ENCODE data around the gene TMEM154. TPM values are rescaled to one million over a fixed set of nuclear protein-coding genes. Genes with fewer than 3 reads are reported as not detected.

Gene TMEM154
- 1 to 10 TPM in 1 of 3 donors, under 1 TPM in 2; 0.33 to 1.4 (median 0.70) TPM for polyA plus RNA-seq (ENCODE audit: insufficient read length in 3 of 3)
- long read RNA-seq, donor 1: 0 reads
- long read RNA-seq, donor 2: 0 reads
- long read RNA-seq, donor 3, full-length matches to known transcripts: 1 of 1 reads
- long read RNA-seq, donor 3, partial matches to known transcripts: 0 of 1 reads
- long read RNA-seq, donor 3, other reads (novel, unspliced or antisense): 0 of 1 reads
- long read RNA-seq, donor 4, full-length matches to known transcripts: 1 of 1 reads
- long read RNA-seq, donor 4, partial matches to known transcripts: 0 of 1 reads
- long read RNA-seq, donor 4, other reads (novel, unspliced or antisense): 0 of 1 reads
- long read RNA-seq, donor 5: 0 reads
- long read RNA-seq, donor 6: 0 reads
- long read RNA-seq, donor 7: 0 reads
- long read RNA-seq, donor 8: 0 reads
- long read RNA-seq, donor 9: 0 reads
- long read RNA-seq, donor 10: 0 reads
- long read RNA-seq, donor 11: 0 reads
- long read RNA-seq, donor 12: 0 reads
- long read RNA-seq, donor 13: 0 reads
- long read RNA-seq, donor 14: 0 reads
- long read RNA-seq, donor 15: 0 reads
- long read RNA-seq, donor 16, full-length matches to known transcripts: 1 of 1 reads
- long read RNA-seq, donor 16, partial matches to known transcripts: 0 of 1 reads
- long read RNA-seq, donor 16, other reads (novel, unspliced or antisense): 0 of 1 reads

DNA sequence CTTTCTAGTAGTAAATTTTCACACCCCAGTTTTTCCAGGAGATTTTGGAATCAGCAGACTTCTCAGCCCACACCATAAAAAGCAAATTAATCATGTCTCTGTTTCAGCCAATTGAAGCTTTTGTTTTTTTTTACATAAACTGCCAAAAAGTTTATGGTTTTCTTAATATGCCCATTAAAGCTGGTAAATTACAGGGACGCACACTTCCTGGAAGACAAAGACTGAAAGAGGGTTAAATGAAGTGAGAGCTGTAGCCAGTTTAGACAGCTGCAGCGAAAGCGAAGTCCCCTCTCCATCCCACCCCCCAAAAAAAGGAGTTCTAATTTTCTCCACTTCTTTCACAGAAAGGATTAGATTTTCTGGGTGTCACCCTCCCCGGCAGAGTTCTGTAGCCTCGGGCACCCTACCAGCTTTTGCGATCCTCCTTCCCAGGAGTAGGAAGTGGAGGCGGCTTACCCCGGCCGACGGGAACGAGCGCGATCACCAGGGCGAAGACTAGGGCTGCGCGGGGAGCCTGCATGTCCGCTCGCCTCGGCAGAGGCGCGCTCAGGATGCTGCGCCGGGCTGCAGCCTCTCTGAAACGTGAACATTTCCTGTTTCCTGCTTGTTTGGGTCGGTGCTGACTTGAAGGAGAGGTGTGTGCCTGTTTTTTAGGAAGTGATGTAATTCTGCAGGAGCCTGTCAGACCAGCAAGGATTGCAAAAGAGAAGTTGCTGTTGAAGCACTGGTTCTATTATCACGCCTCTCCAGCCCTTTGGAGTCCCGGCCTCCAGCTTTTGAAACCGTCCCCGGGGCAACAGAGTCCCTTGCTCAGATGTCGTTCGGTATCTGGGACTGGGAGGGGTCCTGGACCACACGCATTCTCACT is at the start of gene TMEM154:
TSS of gene TMEM154 (minus strand) at position 584 of the 868 bp plus-strand sequence. CDS start at position 520, 64 bp downstream.
- peak; percentile 20 to 44 (median 34) for DNase-seq (ENCODE audit: extremely low read depth in 1 of 11, low read depth in 9 of 11, low spot score in 4 of 11)

GRCh38 chr4:152729466-152729865 is 49.7 kb upstream of the TMEM154 start:
- DNase-seq (ENCODE audit: extremely low read depth in 1 of 11, low read depth in 9 of 11, low spot score in 4 of 11): no peak

DNA sequence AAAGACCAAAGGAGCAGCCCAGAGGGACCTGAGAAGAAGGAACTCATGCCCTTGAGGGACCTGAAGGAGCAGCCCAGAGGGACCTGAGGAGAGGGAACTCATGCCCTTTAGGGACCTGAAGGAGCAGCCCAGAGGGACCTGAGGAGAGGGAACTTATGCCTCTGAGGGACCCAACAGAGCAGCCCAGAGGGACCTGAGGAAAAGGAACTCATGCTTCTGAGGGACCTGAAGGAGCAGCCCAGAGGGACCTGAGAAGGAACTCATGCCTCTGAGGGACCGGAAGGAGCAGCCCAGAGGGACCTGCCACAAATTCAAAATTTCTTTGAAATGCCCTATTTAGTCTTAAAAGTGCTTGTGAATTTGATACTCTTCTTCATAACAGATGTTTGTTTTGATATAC is 48.5 kb upstream of the TMEM154 start:
- no peak for DNase-seq (ENCODE audit: extremely low read depth in 1 of 11, low read depth in 9 of 11, low spot score in 4 of 11)

- no peak for DNase-seq (ENCODE audit: extremely low read depth in 1 of 11, low read depth in 9 of 11, low spot score in 4 of 11)
Measured at GRCh38 chr4:152727784-152728183, 48.0 kb upstream of the TMEM154 start.

DNA sequence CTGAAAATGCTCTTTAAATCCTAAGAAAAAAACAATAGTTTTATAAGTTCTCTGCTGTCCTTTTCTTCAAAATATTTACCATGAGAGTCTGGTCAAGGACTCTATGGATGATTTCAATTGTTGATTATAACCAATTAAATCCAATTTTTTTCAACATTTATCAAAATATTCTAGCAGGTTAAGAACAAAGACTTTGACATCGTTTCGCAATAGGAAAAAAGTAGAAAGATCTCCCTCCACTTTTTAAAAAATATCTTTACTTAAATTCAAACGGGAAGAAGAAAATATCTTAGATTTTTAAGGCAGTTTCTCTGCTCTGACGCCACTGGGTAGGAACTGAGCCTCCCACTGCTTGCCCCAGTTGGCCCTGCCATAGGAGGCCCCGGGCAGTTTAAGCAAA is 44.7 kb upstream of the TMEM154 start:
- DNase-seq (ENCODE audit: extremely low read depth in 1 of 11, low read depth in 9 of 11, low spot score in 4 of 11): no peak

GRCh38 chr4:152723236-152723635 is 43.4 kb upstream of the TMEM154 start:
- no peak for DNase-seq (ENCODE audit: extremely low read depth in 1 of 11, low read depth in 9 of 11, low spot score in 4 of 11)

- DNase-seq (ENCODE audit: extremely low read depth in 1 of 11, low read depth in 9 of 11, low spot score in 4 of 11): no peak
Measured at GRCh38 chr4:152719801-152720556, 40.2 kb upstream of the TMEM154 start.

DNA sequence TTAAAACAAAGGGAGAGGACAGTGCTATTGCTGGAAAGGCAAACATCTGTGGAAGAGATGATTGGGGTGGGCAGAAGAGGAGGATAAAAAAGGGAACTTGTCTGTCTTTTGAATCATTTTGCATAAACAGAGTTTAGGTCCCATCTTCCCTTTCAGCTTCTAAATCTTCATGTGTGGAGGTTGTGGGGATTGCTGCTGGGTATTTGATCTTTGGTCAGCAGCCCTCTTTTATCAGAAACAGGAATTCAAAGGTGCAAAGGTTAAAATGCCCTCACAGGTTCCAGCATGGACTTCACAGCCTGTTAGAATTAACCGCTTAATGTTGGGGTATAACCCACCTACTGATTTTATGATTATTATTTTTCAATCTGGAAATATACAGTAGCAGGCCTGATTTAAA is 39.5 kb upstream of the TMEM154 start:
- no peak for DNase-seq (ENCODE audit: extremely low read depth in 1 of 11, low read depth in 9 of 11, low spot score in 4 of 11)

DNA sequence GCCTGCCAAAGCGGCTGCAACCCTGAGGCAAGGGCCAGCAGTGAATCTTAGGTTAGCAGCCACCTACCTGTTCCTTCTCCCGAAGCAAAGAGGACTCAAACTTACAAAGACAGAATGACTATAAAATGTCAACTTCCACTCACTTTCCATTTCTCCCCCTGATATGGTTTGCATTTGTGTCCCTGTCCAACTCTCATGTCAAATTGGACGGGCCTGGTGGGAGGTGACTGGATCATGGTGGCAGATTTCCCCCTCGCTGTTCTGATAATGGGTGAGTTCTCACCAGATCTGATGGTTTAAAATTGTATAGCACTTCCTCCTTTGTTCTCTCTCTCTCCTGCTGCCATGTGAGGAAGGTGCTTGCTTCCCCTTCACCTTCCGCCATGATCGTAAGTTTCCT is 35.3 kb upstream of the TMEM154 start:
- DNase-seq (ENCODE audit: extremely low read depth in 1 of 11, low read depth in 9 of 11, low spot score in 4 of 11): no peak

GRCh38 chr4:152713951-152714705 is 34.3 kb upstream of the TMEM154 start:
- DNase-seq (ENCODE audit: extremely low read depth in 1 of 11, low read depth in 9 of 11, low spot score in 4 of 11): no peak

GRCh38 chr4:152709675-152710438 is 30.1 kb upstream of the TMEM154 start:
- DNase-seq (ENCODE audit: extremely low read depth in 1 of 11, low read depth in 9 of 11, low spot score in 4 of 11): no peak

GRCh38 chr4:152708796-152709195 is 29.0 kb upstream of the TMEM154 start:
- no peak for DNase-seq (ENCODE audit: extremely low read depth in 1 of 11, low read depth in 9 of 11, low spot score in 4 of 11)

GRCh38 chr4:152708361-152708760 is 28.6 kb upstream of the TMEM154 start:
- no peak for DNase-seq (ENCODE audit: extremely low read depth in 1 of 11, low read depth in 9 of 11, low spot score in 4 of 11)

DNA sequence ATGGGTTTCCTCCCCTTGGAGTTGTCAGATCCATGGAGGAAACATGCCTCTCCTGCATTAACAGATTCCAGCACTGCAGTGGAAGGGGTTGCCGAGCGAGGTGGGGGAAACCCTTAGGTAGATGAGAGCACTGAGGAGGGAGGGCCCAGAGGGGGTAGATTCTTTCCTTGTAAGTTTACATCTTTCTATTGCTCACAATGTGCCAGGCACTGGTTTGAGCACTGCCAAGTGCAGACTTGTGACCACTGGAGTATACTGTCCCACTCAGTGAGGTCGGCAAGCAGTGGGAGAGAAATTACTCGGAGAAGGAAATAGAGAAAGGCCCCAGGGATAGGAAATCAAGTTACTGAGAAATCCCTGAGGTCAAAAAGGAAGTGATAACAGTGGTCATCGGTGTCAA is 27.8 kb upstream of the TMEM154 start:
- no peak for DNase-seq (ENCODE audit: extremely low read depth in 1 of 11, low read depth in 9 of 11, low spot score in 4 of 11)

- DNase-seq (ENCODE audit: extremely low read depth in 1 of 11, low read depth in 9 of 11, low spot score in 4 of 11): no peak
Measured at GRCh38 chr4:152705903-152706302, 26.1 kb upstream of the TMEM154 start.

DNA sequence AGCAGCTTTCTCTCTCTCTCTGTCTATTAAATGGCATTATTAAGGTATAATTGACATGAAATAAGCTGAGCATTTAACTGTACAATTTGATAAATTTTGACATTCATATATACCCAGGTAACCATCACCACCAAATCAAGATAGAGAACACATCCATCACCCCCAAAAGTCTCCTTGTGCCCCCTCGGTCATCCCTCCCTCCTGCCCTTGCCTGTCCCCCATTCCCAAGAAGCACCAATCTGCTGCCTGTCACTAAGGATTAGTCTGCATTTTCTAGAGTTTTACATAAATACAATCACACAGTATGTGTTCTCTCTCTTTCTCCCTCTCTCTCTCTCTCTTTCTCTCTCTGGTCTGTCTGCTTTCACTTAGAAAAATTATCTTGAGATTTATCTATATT is 25.0 kb upstream of the TMEM154 start:
- DNase-seq (ENCODE audit: extremely low read depth in 1 of 11, low read depth in 9 of 11, low spot score in 4 of 11): no peak

DNA sequence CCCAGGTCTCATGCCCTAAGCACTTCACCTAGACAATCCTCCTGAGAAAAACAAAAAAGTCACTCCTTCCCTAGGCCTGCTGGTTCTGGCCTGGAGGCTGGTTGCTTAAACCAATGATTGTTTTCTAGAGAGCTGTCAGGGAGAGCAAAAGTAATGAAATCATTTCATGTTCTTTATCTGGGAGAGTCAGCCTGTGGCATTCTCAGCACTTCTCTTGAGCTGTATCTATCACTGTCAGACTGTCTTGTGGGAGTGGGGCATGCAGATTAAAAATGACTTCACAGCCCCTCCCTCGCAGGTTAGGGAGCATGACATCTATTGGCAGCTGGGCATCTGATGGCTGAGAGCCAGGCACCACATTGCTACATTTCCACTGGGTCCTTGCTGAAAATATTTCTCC is 20.4 kb upstream of the TMEM154 start:
- DNase-seq (ENCODE audit: extremely low read depth in 1 of 11, low read depth in 9 of 11, low spot score in 4 of 11): no peak

GRCh38 chr4:152699313-152699712 is 19.5 kb upstream of the TMEM154 start:
- DNase-seq (ENCODE audit: extremely low read depth in 1 of 11, low read depth in 9 of 11, low spot score in 4 of 11): no peak
